H1 (cell line): ENCODE results near the gene FGF14. TPM values are rescaled to one million over a fixed set of nuclear protein-coding genes. Genes with fewer than 3 reads are reported as not detected.

ENCODE experiments used
- EGR1 ChIP-seq: IDR thresholded peaks from 2 replicates; pipeline ENCODE4 v1.6.1; 2011; ENCODE audit warnings: low read depth, low read length, borderline replicate concordance
- HDAC2 ChIP-seq, 2 experiments: fragments of 300-600 bp in 1 of 2; sonication (generic) in 1 of 2; IDR thresholded peaks; 2 replicates each; pipeline ENCODE4 v1.6.1; 2011 to 2012; ENCODE audit warnings: low read depth in 2 of 2, low read length in 2 of 2, mild to moderate bottlenecking in 2 of 2, moderate library complexity in 2 of 2, borderline replicate concordance in 1 of 2, inconsistent platforms in 1 of 2
- KDM1A ChIP-seq: fragments of 200-600, 300-600 bp; sonication (generic); IDR thresholded peaks from 2 replicates; pipeline ENCODE4 v1.7.1; 2016; ENCODE audit warnings: mild to moderate bottlenecking, low read length, borderline replicate concordance
- polyA plus RNA-seq, 7 experiments: library from polyadenylated mRNA; depleted of rRNA in 3 of 7; stranded (reverse) in 5 of 7; unstranded in 2 of 7; fragments of >200 nt in 5 of 7; fragments of 200-250 nt in 2 of 7; gene quantifications; 1 replicate in 5 of 7; 2 replicates in 1 of 7; 4 replicates in 1 of 7; pipeline versions ENCODE4 v1.2.1 to v1.2.3, GENCODE V29; 2011 to 2013; ENCODE audit warnings: missing spikeins in 2 of 7, mixed read lengths in 2 of 7
- total RNA-seq: library from RNA; stranded (reverse); fragmentation: NEBNext Ultra II Directional; extraction: Animal tissue kit (Norgen Biotek cat#: 25700); gene quantifications from 2 replicates; pipeline ENCODE4 v1.2.1, GENCODE V29; 2021
- TF ChIP-seq, protein P1 (sequence below): IDR thresholded peaks from 2 replicates; pipeline ENCODE4 v1.6.1; 2011; ENCODE audit warnings: low read depth, mild to moderate bottlenecking, low read length; ENCODE audit not compliant: insufficient read depth

The FGF14 gene
- total and polyA plus RNA-seq, 2 of the 8 experiments (the other 6 are each of a cell fraction or from before 2014, with no cell fraction given), result 0.05 to 0.58 TPM

DNA sequence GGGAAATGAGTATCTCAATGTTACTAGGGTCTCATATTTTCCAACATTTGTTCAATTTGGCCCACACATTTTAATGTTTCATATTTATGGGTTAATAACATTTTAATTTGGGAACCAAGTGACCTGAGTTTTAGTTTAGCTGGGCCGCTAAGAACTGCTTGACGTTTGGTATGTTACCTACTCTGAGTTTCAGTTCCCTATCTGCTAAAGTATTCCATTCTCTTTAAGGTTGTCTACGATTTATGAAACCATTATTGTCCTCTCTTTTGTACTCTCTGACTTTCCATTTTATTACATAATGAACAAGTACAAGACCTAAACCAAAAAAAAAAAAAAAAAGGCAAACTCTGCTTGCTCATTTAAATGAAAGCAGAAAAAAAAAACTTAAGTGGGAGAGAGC, 89.9 kb downstream of the FGF14 start (continued):
- TF ChIP-seq, protein P1, sequence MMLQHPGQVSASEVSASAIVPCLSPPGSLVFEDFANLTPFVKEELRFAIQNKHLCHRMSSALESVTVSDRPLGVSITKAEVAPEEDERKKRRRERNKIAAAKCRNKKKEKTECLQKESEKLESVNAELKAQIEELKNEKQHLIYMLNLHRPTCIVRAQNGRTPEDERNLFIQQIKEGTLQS, result no peak
- no peak for TF ChIP-seq KDM1A
- no peak for TF ChIP-seq EGR1
- no peak for TF ChIP-seq HDAC2 (IDR thresholded peaks at IDR 0.05; ENCODE audit: borderline replicate concordance in 1 of 2, low read depth in 2 of 2, low read length in 2 of 2)
